HepG2 (cell line): ENCODE data around the gene NR1H2. TPM values are rescaled to one million over a fixed set of nuclear protein-coding genes. Genes with fewer than 3 reads are reported as not detected.

ENCODE experiments used
- ATAC-seq: fragments of 200-7000 bp; cut with Tn5 transposase; 3 replicates; pipeline ENCODE4 v1.9.1; 2020; ENCODE audit warnings: mild to moderate bottlenecking, moderate library complexity
- BruUV-seq: library from RNA; stranded (reverse); fragments of 400-500 nt; replicated peaks from 2 replicates; lab custom pipeline; 2021; lab: Mats Ljungman, UMichigan
- CTCF ChIA-PET: fragments of 300-600 bp; formaldehyde crosslinking; extraction: SDS; loops from one replicate; lab custom pipeline; 2021; ENCODE audit warnings: low total read pairs, inconsistent platforms, low intra/inter-chr PET ratio; lab: Yijun Ruan, JAX
- POLR2A ChIA-PET: fragments of 350-600 bp; sonication (Branson Sonifier 250); formaldehyde crosslinking; loops from one replicate; lab custom pipeline; 2020; ENCODE audit warnings: antibody characterized with exemption, inconsistent platforms; lab: Yijun Ruan, JAX
- DNase-seq: peaks from one replicate; pipeline ENCODE4 v3.0.0-alpha.2; 2015; ENCODE audit warnings: low spot score
- FAIRE-seq: peaks from 3 replicates; lab custom pipeline; 2011; peaks lifted over from hg19 to GRCh38; lab: Jason Lieb, UNC
- H2AFZ ChIP-seq: one replicate; pipeline ENCODE4 v1.6.1; 2011; ENCODE audit warnings: low read length, inconsistent platforms
- H3K27ac ChIP-seq: fragments of 300-600 bp; 3 replicates; pipeline ENCODE4 v1.8.0; 2011; ENCODE audit warnings: mixed run types, mild to moderate bottlenecking, mixed read lengths, low read length, inconsistent platforms; ENCODE audit not compliant: insufficient read depth; ENCODE audit errors: extremely low read length
- H3K27me3 ChIP-seq, 2 experiments: fragments of 200-600 bp in 1 of 2; 2 replicates in 1 of 2; 3 replicates in 1 of 2; pipeline versions ENCODE4 v1.6.0 to v1.8.0; 2011; ENCODE audit warnings: low read length in 2 of 2, mild to moderate bottlenecking in 2 of 2, moderate library complexity in 2 of 2, inconsistent platforms in 1 of 2; ENCODE audit not compliant: insufficient read depth in 2 of 2, control insufficient read depth in 1 of 2
- H3K36me3 ChIP-seq, 2 experiments: fragments of 200-600 bp in 1 of 2; replicated peaks in 1 of 2; 2 replicates in 1 of 2; 3 replicates in 1 of 2; pipeline versions ENCODE4 v1.5.1 to v1.8.0; 2011; ENCODE audit warnings: low read length in 2 of 2, inconsistent platforms in 1 of 2; ENCODE audit not compliant: insufficient read depth in 2 of 2, control insufficient read depth in 1 of 2
- H3K4me1 ChIP-seq: 2 replicates; pipeline ENCODE4 v1.5.1; 2012; ENCODE audit warnings: low read length, inconsistent platforms; ENCODE audit not compliant: insufficient read depth
- H3K4me2 ChIP-seq: 2 replicates; pipeline ENCODE4 v1.6.0; 2011; ENCODE audit warnings: low read depth, low read length, inconsistent platforms
- H3K4me3 ChIP-seq, 3 experiments: fragments of 200-600 bp in 1 of 3; sonication (generic), shearing (Covaris generic) in 1 of 3; replicated peaks in 1 of 3; 2 replicates each; pipeline ENCODE4 v1.5.1; 2011 to 2016; ENCODE audit warnings: low read length in 3 of 3, inconsistent platforms in 2 of 3, low read depth in 2 of 3, mild to moderate bottlenecking in 2 of 3, control low read depth in 1 of 3, mixed read lengths in 1 of 3; ENCODE audit not compliant: insufficient read depth in 1 of 3
- H3K79me2 ChIP-seq: one replicate; pipeline ENCODE4 v1.6.1; 2011; ENCODE audit warnings: low read length, inconsistent platforms; ENCODE audit not compliant: insufficient read depth
- H3K9ac ChIP-seq: 2 replicates; pipeline ENCODE4 v1.6.0; 2011; ENCODE audit warnings: mild to moderate bottlenecking, low read depth, low read length, inconsistent platforms; ENCODE audit not compliant: insufficient read depth
- H3K9me3 ChIP-seq: 2 replicates; pipeline ENCODE4 v1.5.1; 2012; ENCODE audit warnings: mild to moderate bottlenecking, low read length
- H4K20me1 ChIP-seq: 2 replicates; pipeline ENCODE4 v1.6.0; 2011; ENCODE audit warnings: inconsistent platforms, mild to moderate bottlenecking, low read length, moderate library complexity; ENCODE audit not compliant: insufficient read depth
- BATF2 ChIP-seq: sonication (generic); formaldehyde crosslinking; IDR thresholded peaks from 2 replicates; pipeline ENCODE4 v1.8.0; 2022; ENCODE audit warnings: mild to moderate bottlenecking, missing genetic modification reagents, moderate library complexity
- HNF4G ChIP-seq, 2 experiments: sonication (generic) in 1 of 2; formaldehyde crosslinking in 1 of 2; IDR thresholded peaks; 2 replicates each; pipeline versions ENCODE4 v1.4.0 to v1.6.1; 2011 to 2020; ENCODE audit warnings: borderline replicate concordance in 2 of 2, low read depth in 2 of 2, mild to moderate bottlenecking in 2 of 2, low read length in 1 of 2, missing genetic modification reagents in 1 of 2, moderate library complexity in 1 of 2
- JARID2 ChIP-seq: sonication (generic); formaldehyde crosslinking; IDR thresholded peaks from 2 replicates; pipeline ENCODE4 v1.8.1; 2023; ENCODE audit warnings: missing genetic modification reagents, inconsistent platforms; ENCODE audit not compliant: insufficient replicate concordance
- KDM6A ChIP-seq: IDR thresholded peaks from 2 replicates; pipeline ENCODE4 v1.6.1; 2016; ENCODE audit warnings: low read depth
- MTA1 ChIP-seq: sonication (generic); formaldehyde crosslinking; IDR thresholded peaks from 2 replicates; pipeline ENCODE4 v1.4.0; 2020; ENCODE audit warnings: missing genetic modification reagents, mild to moderate bottlenecking, borderline replicate concordance
- REL ChIP-seq: sonication (generic); formaldehyde crosslinking; conservative IDR thresholded peaks from 2 replicates; pipeline ENCODE4 v1.8.0; 2022; ENCODE audit warnings: mild to moderate bottlenecking, missing genetic modification reagents, moderate library complexity
- RNF2 ChIP-seq: fragments of 450-650 bp; conservative IDR thresholded peaks from 2 replicates; pipeline ENCODE4 v1.6.1; 2016; ENCODE audit warnings: low read depth
- ZBTB7A ChIP-seq: sonication (generic); formaldehyde crosslinking; IDR thresholded peaks from 2 replicates; pipeline ENCODE4 v1.8.0; 2022; ENCODE audit warnings: mild to moderate bottlenecking, missing genetic modification reagents
- ZNF337 ChIP-seq: sonication (generic); formaldehyde crosslinking; IDR thresholded peaks from 2 replicates; pipeline ENCODE4 v1.5.1; 2020; ENCODE audit warnings: missing genetic modification reagents, low read depth, mild to moderate bottlenecking, borderline replicate concordance
- ZNF382 ChIP-seq: sonication (generic); formaldehyde crosslinking; IDR thresholded peaks from 2 replicates; pipeline ENCODE4 v1.5.0; 2020; ENCODE audit warnings: missing genetic modification reagents, mild to moderate bottlenecking, borderline replicate concordance
- ZNF496 ChIP-seq: sonication (generic); formaldehyde crosslinking; IDR thresholded peaks from 2 replicates; pipeline ENCODE4 v1.8.1; 2023; ENCODE audit warnings: mild to moderate bottlenecking, moderate library complexity, missing genetic modification reagents; ENCODE audit not compliant: insufficient replicate concordance
- ZNF674 ChIP-seq: sonication (generic); formaldehyde crosslinking; IDR thresholded peaks from 2 replicates; pipeline ENCODE4 v1.5.0; 2020; ENCODE audit warnings: low read depth, mild to moderate bottlenecking, missing genetic modification reagents
- WGBS: methylation state at CpG from one replicate; pipeline ENCODE4 v1.1.6; 2017; ENCODE audit warnings: low lambda C conversion rate; 5-methylcytosine and 5-hydroxymethylcytosine counted together
- in situ Hi-C: cut with HindIII; loops from 2 replicates; pipeline ENCODE4 v1.10.0; 2017; ENCODE audit warnings: low pct_unique_long_range_greater_than_20kb; ENCODE audit not compliant: extremely low pct_ligation_motif_present
- intact Hi-C: fragments of 100-400 bp; cut with micrococcal nuclease; formaldehyde crosslinking; loops from one replicate; pipeline ENCODE4 v1.10.0; 2022; ENCODE audit not compliant: unreplicated experiment
- polyA plus RNA-seq, 8 experiments: library from polyadenylated mRNA; depleted of rRNA in 3 of 8; stranded (reverse) in 7 of 8; unstranded in 1 of 8; fragments of >200 nt; fragmentation: Illumina TruSeq in 4 of 8; extraction: Trizol in 4 of 8; gene quantifications; 2 replicates each; pipeline versions ENCODE4 v1.2.1 to v1.2.3, GENCODE V29; 2011 to 2016; ENCODE audit warnings: low read depth in 4 of 8, missing spikeins in 1 of 8, mixed read lengths in 1 of 8; ENCODE audit not compliant: insufficient read depth in 1 of 8
- total RNA-seq, 5 experiments: library from RNA; depleted of rRNA; stranded (reverse); fragments of >200 nt; fragmentation: Illumina TruSeq; extraction: Trizol; gene quantifications; 2 replicates each; pipeline ENCODE4 v1.2.3, GENCODE V29; 2016; ENCODE audit warnings: low read depth in 1 of 5
- TF ChIP-seq, protein P1 (sequence below): sonication (generic); formaldehyde crosslinking; IDR thresholded peaks from 2 replicates; pipeline ENCODE4 v1.5.0; 2020; ENCODE audit warnings: missing genetic modification reagents
- TF ChIP-seq, protein P2 (sequence below): sonication (generic); formaldehyde crosslinking; IDR thresholded peaks from 2 replicates; pipeline ENCODE4 v1.5.1; 2020; ENCODE audit warnings: mild to moderate bottlenecking, moderate library complexity, missing genetic modification reagents
- TF ChIP-seq, protein P3 (sequence below): IDR thresholded peaks from 2 replicates; pipeline ENCODE4 v1.6.1; 2016; ENCODE audit warnings: missing compliant biosample characterization, missing genetic modification reagents, borderline replicate concordance

The NR1H2 gene
- total and polyA plus RNA-seq, 2 of the 13 experiments (the other 11 are each of a cell fraction or from before 2014, with no cell fraction given), result 10.3 to 13.5 TPM

GRCh38 chr19:50328873-50329145, 47.4 kb upstream of the NR1H2 start (continued):
- TF ChIP-seq REL (CRISPR knock-in tag) (no peak), JARID2 (CRISPR knock-in tag) (no peak), ZNF674 (CRISPR knock-in tag) (no peak), ZNF496 (CRISPR knock-in tag) (no peak), RNF2 (no peak), BATF2 (CRISPR knock-in tag) (no peak)

DNA sequence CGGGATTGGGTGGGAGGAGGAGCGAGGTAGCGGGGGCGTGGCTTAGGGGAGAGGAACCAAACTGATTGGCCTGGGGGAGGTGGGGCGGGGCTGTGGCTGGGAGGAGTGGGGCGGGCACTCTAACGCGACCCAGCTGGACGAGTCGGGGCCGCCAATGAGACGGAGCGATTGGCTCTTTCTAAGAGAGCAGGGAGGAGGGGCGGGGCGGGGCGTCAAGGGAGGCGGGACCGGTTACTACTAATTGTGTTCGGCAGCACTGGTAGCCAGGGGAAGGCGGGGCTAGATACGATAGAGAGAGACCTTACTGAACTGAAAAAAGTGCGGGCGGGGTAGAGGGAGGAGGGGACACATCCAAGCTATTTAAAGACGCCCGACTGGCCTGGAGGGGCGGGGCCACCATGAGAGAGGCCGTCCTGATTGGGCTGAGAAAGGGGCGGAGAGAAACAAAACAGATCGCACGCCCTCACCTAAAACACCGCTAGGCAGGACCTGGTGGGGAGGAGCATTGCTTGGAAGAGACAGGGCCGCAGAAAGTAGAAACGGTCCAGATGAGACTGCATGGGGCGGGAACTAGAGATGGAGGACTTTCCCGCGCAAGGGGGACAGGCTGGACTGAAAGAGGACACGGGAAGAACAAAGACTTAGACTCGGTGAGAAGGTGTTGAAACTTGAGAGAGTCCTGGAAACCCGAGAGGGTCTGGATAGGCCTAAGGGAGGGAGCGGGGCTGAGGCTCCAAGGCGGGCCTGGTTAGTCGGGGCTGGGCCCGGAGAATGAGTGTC, 46.9 kb upstream of the NR1H2 start, which contains the start of gene KCNC3:
Gene KCNC3 (minus strand): TSS at position 232 of the 780 bp plus-strand sequence. CDS start 295 bp downstream, outside the sequence.
- ChIA-PET POLR2A (interaction anchor here (0.6 to 1.7 kb wide), 18 partner anchors 8 to 476 kb away, joined by 3 to 10 read pairs (median 4); partner anchors contain the start of genes NR1H2 and POLD1), CTCF (no interaction called here)
- FAIRE-seq (peak; percentile 98), DNase-seq (peak; percentile 100), ATAC-seq (peak; percentile 77)
- peaks cover 7% of the 10 kb centered on the region; the same call in 1 of the 2 replicates for H4K20me1 ChIP-seq
- H3K9me3 ChIP-seq, result no peaks in the 10 kb centered on the region
- 2% methylated on average over 43 of the region's 43 CpGs for WGBS
- H3K4me3 ChIP-seq, result peak within 1 kb of the TSS; percentile 51 to 80 (median 63)
- no peak within 1 kb of the TSS for H2AFZ ChIP-seq
- in situ Hi-C loops (loop anchor here (5.0 kb wide), 1 partner anchor 67 kb away; no protein-coding TSS in a partner anchor), intact Hi-C loops (loop anchor here (5.0 kb wide), 1 partner anchor 67 kb away; no protein-coding TSS in a partner anchor)
- no peaks in the 10 kb centered on the region for H3K79me2 ChIP-seq
- BruUV-seq, result no TSS peak
- H3K27ac ChIP-seq, result peak within 1 kb of the TSS; percentile 51
- peak within 1 kb of the TSS; percentile 67 for H3K9ac ChIP-seq
- no peaks in the 10 kb centered on the region for H3K36me3 ChIP-seq
- H3K4me1 ChIP-seq, result peaks cover 66% of the 10 kb centered on the region
- H3K4me2 ChIP-seq, result peak within 1 kb of the TSS; percentile 99
- H3K27me3 ChIP-seq, result no peaks in the 10 kb centered on the region
- TF ChIP-seq ZBTB7A (CRISPR knock-in tag) (no peak), HNF4G (IDR thresholded peaks at IDR 0.05; ENCODE audit: borderline replicate concordance, low read depth, low read length) (no peak), HNF4G (CRISPR knock-in tag; IDR thresholded peaks at IDR 0.05; ENCODE audit: borderline replicate concordance, low read depth) (peak; percentile 29; the same call in 1 of the 2 replicates), MTA1 (no peak), ZNF382 (no peak), KDM6A (CRISPR knock-in tag) (no peak), ZNF337 (CRISPR knock-in tag) (no peak)
- TF ChIP-seq, protein P1, sequence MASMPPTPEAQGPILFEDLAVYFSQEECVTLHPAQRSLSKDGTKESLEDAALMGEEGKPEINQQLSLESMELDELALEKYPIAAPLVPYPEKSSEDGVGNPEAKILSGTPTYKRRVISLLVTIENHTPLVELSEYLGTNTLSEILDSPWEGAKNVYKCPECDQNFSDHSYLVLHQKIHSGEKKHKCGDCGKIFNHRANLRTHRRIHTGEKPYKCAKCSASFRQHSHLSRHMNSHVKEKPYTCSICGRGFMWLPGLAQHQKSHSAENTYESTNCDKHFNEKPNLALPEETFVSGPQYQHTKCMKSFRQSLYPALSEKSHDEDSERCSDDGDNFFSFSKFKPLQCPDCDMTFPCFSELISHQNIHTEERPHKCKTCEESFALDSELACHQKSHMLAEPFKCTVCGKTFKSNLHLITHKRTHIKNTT (CRISPR knock-in tag), result no peak
- TF ChIP-seq, protein P2, sequence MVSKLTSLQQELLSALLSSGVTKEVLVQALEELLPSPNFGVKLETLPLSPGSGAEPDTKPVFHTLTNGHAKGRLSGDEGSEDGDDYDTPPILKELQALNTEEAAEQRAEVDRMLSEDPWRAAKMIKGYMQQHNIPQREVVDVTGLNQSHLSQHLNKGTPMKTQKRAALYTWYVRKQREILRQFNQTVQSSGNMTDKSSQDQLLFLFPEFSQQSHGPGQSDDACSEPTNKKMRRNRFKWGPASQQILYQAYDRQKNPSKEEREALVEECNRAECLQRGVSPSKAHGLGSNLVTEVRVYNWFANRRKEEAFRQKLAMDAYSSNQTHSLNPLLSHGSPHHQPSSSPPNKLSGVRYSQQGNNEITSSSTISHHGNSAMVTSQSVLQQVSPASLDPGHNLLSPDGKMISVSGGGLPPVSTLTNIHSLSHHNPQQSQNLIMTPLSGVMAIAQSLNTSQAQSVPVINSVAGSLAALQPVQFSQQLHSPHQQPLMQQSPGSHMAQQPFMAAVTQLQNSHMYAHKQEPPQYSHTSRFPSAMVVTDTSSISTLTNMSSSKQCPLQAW (CRISPR knock-in tag), result peak; percentile 42; the same call in 1 of the 2 replicates
- TF ChIP-seq, protein P3, sequence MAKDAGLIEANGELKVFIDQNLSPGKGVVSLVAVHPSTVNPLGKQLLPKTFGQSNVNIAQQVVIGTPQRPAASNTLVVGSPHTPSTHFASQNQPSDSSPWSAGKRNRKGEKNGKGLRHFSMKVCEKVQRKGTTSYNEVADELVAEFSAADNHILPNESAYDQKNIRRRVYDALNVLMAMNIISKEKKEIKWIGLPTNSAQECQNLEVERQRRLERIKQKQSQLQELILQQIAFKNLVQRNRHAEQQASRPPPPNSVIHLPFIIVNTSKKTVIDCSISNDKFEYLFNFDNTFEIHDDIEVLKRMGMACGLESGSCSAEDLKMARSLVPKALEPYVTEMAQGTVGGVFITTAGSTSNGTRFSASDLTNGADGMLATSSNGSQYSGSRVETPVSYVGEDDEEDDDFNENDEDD, result peak; percentile 82; the same call in 1 of the 2 replicates
